HCT116 (cell line): ENCODE data around the gene FRG2C. TPM values are rescaled to one million over a fixed set of nuclear protein-coding genes. Genes with fewer than 3 reads are reported as not detected.
"Not testable (repeated sequence)": the region's sequence is repeated elsewhere in the genome, so short reads cannot be mapped to it uniquely, and the experiment has no call there.

Experiments used
- ATAC-seq: fragments of 200-7000 bp; cut with Tn5 transposase; 2 replicates; pipeline ENCODE4 v1.9.1; 2020; ENCODE audit warnings: mild to moderate bottlenecking, moderate library complexity
- BruUV-seq: library from RNA; stranded (reverse); fragments of 400-500 nt; replicated peaks from 2 replicates; lab custom pipeline; 2021; lab: Mats Ljungman, UMichigan
- CTCF ChIA-PET: fragments of 300-600 bp; sonication (Branson Sonifier 250); formaldehyde crosslinking; loops from one replicate; lab custom pipeline; 2021; ENCODE audit warnings: antibody characterized with exemption; lab: Charles Lee
- POLR2A ChIA-PET: fragments of 300-600, 350-600 bp; sonication (Branson Sonifier 250); formaldehyde crosslinking; loops from one replicate; lab custom pipeline; 2021; ENCODE audit warnings: antibody characterized with exemption; lab: Charles Lee
- RAD21 ChIA-PET, 2 experiments: fragments of 300-600 bp; sonication (Branson Sonifier 250); formaldehyde crosslinking; loops; one replicate each; lab custom pipeline; 2023; ENCODE audit warnings: low total read pairs in 2 of 2; ENCODE audit not compliant: uncharacterized antibody in 2 of 2, unreplicated experiment in 2 of 2, low non-redundant PET in 1 of 2; lab: Charles Lee
- DNase-seq: peaks from one replicate; pipeline ENCODE4 v3.0.0-alpha.2; 2010; ENCODE audit warnings: low read depth, low spot score
- H2AFZ ChIP-seq: fragments of 200-600 bp; shearing (Covaris generic), sonication (generic); 2 replicates; pipeline ENCODE4 v1.6.1; 2017; ENCODE audit warnings: low read depth, mixed run types, mixed read lengths, antibody characterized with exemption, low read length; ENCODE audit not compliant: poor library complexity, severe bottlenecking
- H3K27ac ChIP-seq: 2 replicates; pipeline ENCODE4 v1.5.1; 2012; ENCODE audit warnings: low read depth, low read length
- H3K27me3 ChIP-seq: fragments of 200-600 bp; sonication (generic); 2 replicates; pipeline ENCODE4 v1.6.1; 2016; ENCODE audit warnings: mixed run types, low read length, mixed read lengths; ENCODE audit not compliant: insufficient read depth
- H3K36me3 ChIP-seq, 2 experiments: fragments of 200-500 bp in 1 of 2; fragments of 200-600 bp in 1 of 2; sonication (Bioruptor generic) in 1 of 2; sonication (generic) in 1 of 2; 2 replicates each; pipeline versions ENCODE4 v1.5.1 to v1.6.1; 2014 to 2016; ENCODE audit warnings: low read length in 2 of 2, inconsistent platforms in 1 of 2, mixed read lengths in 1 of 2, mixed run types in 1 of 2; ENCODE audit not compliant: insufficient read depth in 2 of 2, control insufficient read depth in 1 of 2
- H3K4me1 ChIP-seq, 2 experiments: fragments of 200-600 bp in 1 of 2; sonication (generic) in 1 of 2; 2 replicates each; pipeline versions ENCODE4 v1.5.1 to v1.6.1; 2012 to 2017; ENCODE audit warnings: low read length in 2 of 2, inconsistent platforms in 1 of 2, mild to moderate bottlenecking in 1 of 2, mixed read lengths in 1 of 2, mixed run types in 1 of 2, moderate library complexity in 1 of 2; ENCODE audit not compliant: insufficient read depth in 2 of 2, control insufficient read depth in 1 of 2
- H3K4me2 ChIP-seq: fragments of 200-600 bp; sonication (generic); 2 replicates; pipeline ENCODE4 v1.6.1; 2017; ENCODE audit warnings: mixed run types, low read length, mixed read lengths
- H3K4me3 ChIP-seq, 2 experiments: fragments of 200-600 bp in 1 of 2; sonication (generic) in 1 of 2; replicated peaks in 1 of 2; 2 replicates each; pipeline ENCODE4 v1.5.1; 2011 to 2016; ENCODE audit warnings: low read length in 2 of 2, control low read depth in 1 of 2, low read depth in 1 of 2, mild to moderate bottlenecking in 1 of 2, mixed read lengths in 1 of 2, mixed run types in 1 of 2
- H3K79me2 ChIP-seq: fragments of 200-600 bp; sonication (generic); 2 replicates; pipeline ENCODE4 v1.6.1; 2017; ENCODE audit warnings: mild to moderate bottlenecking, mixed run types, low read length, moderate library complexity, mixed read lengths; ENCODE audit not compliant: insufficient read depth
- H3K9ac ChIP-seq: fragments of 200-600 bp; sonication (generic); 2 replicates; pipeline ENCODE4 v1.6.1; 2016; ENCODE audit warnings: low read length, mixed read lengths
- H3K9me2 ChIP-seq: fragments of 200-600 bp; sonication (generic), shearing (Covaris generic); 2 replicates; pipeline ENCODE4 v1.6.1; 2017; ENCODE audit warnings: mixed run types, mild to moderate bottlenecking, moderate library complexity; ENCODE audit not compliant: insufficient read depth
- H3K9me3 ChIP-seq, 2 experiments: fragments of 200-500 bp in 1 of 2; fragments of 200-600 bp in 1 of 2; sonication (Bioruptor generic) in 1 of 2; sonication (generic) in 1 of 2; 2 replicates each; pipeline ENCODE4 v1.6.1; 2014 to 2017; ENCODE audit warnings: low read length in 2 of 2, mixed read lengths in 2 of 2, inconsistent platforms in 1 of 2, low read depth in 1 of 2, mild to moderate bottlenecking in 1 of 2, mixed run types in 1 of 2, moderate library complexity in 1 of 2; ENCODE audit not compliant: control insufficient read depth in 1 of 2, insufficient read depth in 1 of 2
- H4K20me1 ChIP-seq: fragments of 200-600 bp; sonication (generic), shearing (Covaris generic); 2 replicates; pipeline ENCODE4 v1.6.1; 2017; ENCODE audit warnings: mixed run types, mild to moderate bottlenecking, moderate library complexity; ENCODE audit not compliant: insufficient read depth
- intact Hi-C: fragments of 100-400 bp; cut with micrococcal nuclease; formaldehyde crosslinking; loops from 2 replicates; pipeline ENCODE4 v1.10.0; 2022
- total RNA-seq: library from RNA; stranded (reverse); gene quantifications from one replicate; pipeline ENCODE4 v1.2.1, GENCODE V29; 2021; ENCODE audit not compliant: unreplicated experiment

Gene FRG2C
- total RNA-seq, 1 experiment from 2014 or later: not detected

GRCh38 chr3:75667757-75668701 lies 3.9 kb downstream of the FRG2C start:
- intact Hi-C loops, H3K4me3 ChIP-seq, H4K20me1 ChIP-seq, H3K9ac ChIP-seq, BruUV-seq, POLR2A ChIA-PET, DNase-seq, RAD21 ChIA-PET, H3K9me2 ChIP-seq, H3K79me2 ChIP-seq, H3K27me3 ChIP-seq, H3K36me3 ChIP-seq, H2AFZ ChIP-seq, ATAC-seq, H3K4me2 ChIP-seq, H3K27ac ChIP-seq, H3K9me3 ChIP-seq, H3K4me1 ChIP-seq, CTCF ChIA-PET: not testable (repeated sequence)

- H4K20me1 ChIP-seq, H3K9ac ChIP-seq, CTCF ChIA-PET, H3K9me2 ChIP-seq, H3K36me3 ChIP-seq, H3K27me3 ChIP-seq, H3K27ac ChIP-seq, DNase-seq, H3K4me2 ChIP-seq, H3K9me3 ChIP-seq, POLR2A ChIA-PET, RAD21 ChIA-PET, H2AFZ ChIP-seq, H3K4me3 ChIP-seq, H3K4me1 ChIP-seq, BruUV-seq, ATAC-seq, H3K79me2 ChIP-seq, intact Hi-C loops: not testable (repeated sequence)
Observed at GRCh38 chr3:75668759-75669347, 4.7 kb downstream of the FRG2C start.

GRCh38 chr3:75669348-75670297 lies 5.5 kb downstream of the FRG2C start:
- H3K4me1 ChIP-seq, H3K4me2 ChIP-seq, H3K9ac ChIP-seq, H3K4me3 ChIP-seq, H3K9me3 ChIP-seq, POLR2A ChIA-PET, DNase-seq, H3K27me3 ChIP-seq, H3K36me3 ChIP-seq, RAD21 ChIA-PET, H2AFZ ChIP-seq, CTCF ChIA-PET, BruUV-seq, H3K9me2 ChIP-seq, H3K27ac ChIP-seq, H4K20me1 ChIP-seq, intact Hi-C loops, H3K79me2 ChIP-seq: not testable (repeated sequence)
- peak; percentile 28; the same call in 1 of the 2 replicates for ATAC-seq
